Left forelimb (tissue), 1 donor: ENCODE measurements around the gene DPYD.

ENCODE experiments used
- DNase-seq: peaks from one replicate; pipeline ENCODE4 v3.0.0-alpha.2; 2018; ENCODE audit warnings: low spot score

DPYD gene

DNA sequence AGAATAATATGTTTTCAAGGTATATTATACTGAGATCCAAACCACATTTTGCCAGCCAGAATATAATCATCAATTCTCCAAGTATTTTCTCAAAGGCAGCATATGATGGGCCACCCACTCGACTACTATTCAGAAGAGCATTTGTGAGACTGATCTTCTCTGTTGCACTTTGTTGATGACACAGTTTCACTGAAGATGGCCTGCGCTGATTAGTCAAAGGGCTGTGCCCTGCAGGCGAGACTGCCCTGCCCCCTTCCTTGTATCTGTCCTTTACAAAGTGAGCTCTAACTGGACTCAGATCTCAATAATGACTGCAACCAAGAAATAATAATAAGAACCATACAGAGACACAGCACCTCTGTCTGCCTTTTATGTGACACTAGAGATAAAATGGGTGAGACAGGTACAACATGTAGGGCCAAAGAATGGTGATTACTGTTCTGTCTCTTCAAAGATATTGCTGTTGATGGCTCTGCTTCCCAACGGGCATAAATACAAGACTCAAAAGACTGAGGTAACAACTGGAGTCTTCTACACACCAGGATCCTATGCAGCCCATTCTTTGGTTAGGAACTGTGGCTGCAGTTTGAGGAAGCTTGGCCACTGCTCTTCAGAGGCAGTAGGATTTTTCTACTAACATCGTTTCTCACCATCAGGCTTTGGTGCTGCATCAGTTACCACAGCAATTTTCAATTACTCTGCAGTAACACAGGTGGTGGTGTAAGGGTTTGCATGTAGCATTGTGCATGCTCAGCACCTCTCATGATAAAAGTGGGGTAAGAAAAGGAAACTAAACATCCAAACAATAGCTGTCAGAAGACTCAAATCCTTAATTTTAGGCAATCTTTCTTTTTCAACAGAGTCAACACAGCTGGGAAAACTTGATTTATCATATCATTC is 718.1 kb downstream of the DPYD start:
- no peak for DNase-seq

- DNase-seq: no peak
Measured at GRCh38 chr1:97201641-97202040, 719.2 kb downstream of the DPYD start.

DNA sequence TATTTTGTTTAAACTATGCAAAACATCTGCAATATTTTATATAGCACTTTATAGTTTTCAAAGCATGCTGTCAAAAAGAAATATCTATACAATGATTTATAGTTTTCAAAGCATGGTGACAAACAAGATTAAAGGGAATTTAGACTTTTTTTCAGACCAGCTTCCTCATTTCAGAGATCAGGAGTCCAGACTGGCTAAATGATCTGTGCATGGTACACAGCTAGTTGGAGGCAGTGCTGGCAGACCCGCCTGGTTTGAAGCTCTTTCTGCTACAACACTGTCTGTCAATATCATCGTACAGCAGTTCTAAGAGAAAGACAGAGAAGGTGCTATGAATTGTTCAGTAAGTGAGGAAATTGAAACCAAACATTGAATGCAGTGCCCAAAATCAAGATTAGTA is 720.2 kb downstream of the DPYD start:
- DNase-seq: no peak

DNA sequence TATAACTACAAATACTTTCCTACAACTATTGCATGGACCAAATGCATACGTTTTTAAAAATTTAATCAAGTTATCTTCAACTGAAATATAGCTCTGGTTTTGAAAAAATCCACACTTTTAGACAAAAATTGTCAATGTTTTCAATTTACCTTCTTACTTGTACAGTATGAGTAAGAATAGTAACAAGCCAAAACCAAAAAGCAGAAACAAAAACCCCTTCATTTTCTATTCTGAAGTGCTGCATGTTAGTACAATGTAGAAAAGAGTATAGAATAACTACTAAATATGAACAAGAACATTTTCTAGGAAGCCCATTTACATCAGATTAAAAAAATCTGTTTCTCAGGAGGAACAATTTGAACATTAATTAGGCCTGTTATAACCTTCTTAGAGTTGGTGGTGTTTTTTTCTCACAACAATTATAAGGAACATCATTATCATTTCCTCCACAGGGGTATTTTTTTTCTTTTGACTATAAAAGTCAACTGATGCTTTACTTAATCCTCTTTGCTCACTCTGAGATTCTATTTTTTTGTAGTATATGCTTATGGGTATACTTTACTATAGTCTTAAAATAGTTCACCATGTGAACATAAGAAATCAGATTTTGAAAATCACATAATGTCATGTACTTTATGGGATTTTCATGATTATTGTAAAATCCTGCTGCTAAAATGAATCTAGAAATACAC is 723.9 kb downstream of the DPYD start:
- DNase-seq: no peak

DNA sequence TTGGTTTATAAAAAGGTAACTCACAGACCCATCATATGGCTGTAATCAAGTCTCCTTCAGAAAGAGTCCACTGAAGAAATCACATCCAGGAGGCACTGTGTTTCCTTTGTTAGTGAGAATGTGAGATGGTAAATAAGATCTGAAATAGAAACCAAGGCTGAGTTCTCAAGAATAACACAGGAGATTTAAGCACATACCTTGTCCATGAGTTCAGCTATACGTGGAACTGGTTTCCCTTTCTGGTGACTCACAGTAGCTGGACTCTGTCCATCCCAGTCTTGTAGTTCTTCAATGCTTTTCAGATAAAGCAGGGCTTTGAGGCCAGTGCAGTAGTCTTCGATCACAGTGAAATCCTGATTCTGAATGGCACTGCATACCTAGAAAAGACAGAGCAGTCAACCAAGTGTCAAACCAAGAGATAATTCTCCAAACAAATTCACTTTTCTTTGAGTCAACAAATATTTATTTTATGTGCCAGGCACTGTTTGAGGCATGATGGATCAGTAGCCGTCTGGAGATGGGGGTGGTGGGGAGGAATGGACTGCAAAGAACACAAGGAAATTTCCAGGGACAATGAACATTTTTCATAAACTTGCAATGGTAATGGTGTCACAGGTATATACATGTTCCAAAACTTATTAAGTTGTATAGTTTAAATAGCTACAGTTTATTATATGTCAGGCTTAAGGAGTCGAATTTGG is 727.8 kb downstream of the DPYD start:
- DNase-seq: no peak

DNA sequence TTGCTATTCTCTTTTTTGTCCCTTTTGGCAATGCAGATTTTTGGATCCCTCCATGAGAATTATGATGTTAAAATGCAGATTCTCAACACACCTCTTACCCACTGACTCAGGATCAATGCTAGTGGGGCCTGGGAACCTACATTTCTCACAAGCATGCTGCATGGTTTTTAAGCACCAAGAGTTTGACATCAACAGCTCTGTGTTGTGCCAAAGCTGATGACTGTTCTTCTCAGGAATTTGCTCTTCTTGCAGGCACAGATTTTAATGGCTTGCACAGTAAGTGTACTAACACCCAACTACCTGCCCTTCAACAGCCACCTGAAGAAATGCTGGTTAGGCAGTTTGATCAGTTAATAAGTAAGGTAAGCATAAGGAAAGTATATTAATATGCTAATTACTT is 730.5 kb downstream of the DPYD start:
- DNase-seq: no peak

DNA sequence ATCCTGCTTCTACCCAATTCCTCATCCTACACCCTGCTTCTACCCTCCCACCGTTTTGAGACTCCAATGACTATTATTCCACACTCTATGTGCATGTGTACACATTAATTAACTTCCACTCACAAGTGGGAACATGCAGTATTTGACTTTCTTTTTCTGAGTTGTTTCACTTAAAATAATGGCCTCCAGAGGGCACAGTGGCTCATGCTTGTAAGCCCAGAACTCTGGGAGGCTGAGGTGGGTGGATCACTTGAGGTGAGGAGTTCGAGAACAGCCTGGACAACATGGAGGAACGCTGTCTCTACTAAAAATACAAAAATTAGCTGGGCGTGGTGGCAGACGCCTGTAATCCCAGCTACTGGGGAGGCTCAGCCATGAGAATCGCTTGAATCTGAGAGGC is 734.5 kb downstream of the DPYD start:
- no peak for DNase-seq

DNA sequence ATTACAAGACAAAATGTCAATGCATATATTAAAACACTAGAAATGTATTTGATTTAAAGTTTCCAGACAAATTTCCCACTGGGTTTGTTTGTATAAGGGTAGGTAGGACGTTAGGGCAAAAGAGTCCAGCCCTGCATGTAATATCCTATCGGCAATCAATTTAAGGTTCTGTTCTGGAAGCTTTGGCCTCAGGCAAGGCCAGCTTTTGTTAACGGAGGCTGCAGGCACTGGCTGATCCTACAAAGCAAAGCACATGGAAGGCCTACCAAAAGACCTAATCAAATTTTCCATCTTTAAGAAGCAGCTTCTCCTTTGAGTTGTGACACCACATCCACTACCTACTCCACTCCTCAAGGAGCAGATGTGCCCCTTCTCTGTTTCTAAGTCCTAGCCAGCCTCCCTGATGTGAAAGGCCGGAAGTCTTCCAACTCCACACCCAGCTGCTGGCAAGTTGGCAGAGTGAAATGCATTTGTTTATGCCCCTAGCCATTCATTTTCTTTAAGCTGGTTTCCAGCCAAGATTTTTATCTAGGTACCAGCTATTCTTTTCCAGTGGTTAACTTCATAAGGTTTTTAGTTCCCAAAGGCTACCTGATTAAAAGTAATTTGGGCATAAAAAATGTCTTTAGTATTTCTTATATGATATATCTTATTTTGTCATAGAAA is 746.7 kb downstream of the DPYD start:
- no peak for DNase-seq

DNA sequence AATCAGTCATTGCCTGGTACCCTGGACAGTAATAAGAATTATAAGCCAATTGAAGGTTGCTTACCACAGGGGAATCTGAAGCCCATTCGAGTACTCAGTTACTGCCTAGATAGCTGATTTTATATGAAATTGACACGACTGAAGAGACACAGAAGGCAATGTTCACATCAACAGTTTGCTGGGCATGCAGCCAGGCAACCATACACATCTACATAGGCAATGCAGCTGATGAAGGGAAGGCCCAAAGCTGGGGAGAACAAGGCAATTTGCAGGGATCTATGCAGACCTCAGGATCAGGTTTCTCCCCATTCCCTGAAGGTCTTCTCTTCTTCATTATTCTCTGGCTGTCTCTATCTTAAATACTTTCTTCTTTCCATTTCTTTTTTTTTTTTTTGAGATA is 750.5 kb downstream of the DPYD start:
- no peak for DNase-seq

GRCh38 chr1:97168056-97168455 is 752.8 kb downstream of the DPYD start:
- DNase-seq: no peak

DNA sequence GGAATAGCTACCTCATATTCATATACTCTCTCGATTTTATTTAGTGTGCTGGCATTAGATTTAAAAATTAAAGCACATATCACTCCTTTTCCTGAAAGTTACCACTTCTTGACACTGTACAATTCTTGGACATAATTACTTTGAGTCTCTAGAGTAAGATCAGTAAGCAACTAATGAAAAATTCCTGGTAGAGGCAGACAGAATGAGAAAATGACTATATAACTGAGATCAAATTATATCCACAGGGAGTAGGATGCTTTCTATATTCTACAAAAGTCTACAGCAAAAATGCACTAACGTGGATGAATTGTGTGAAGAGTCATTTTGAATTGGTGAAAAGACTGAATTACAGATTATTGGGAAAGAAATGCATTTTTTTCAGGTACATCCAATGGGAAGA is 753.6 kb downstream of the DPYD start:
- no peak for DNase-seq

GRCh38 chr1:97166626-97167025 is 754.2 kb downstream of the DPYD start:
- DNase-seq: no peak

DNA sequence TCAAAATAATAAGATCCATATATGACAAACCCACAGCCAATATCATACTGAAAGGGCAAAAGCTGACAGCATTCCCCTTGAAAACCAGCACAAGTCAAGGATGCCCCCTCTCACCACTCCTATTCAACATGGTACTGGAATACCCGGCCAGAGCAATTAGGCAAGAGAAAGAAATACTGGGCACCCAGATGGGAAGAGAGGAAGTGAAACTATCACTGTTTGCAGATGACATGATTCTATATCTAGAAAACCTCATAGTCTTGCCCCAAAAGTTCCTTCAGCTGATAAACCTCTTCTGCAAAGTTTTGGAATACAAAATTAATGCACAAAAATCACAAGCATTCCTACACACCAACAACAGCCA is 756.6 kb downstream of the DPYD start:
- no peak for DNase-seq

DNA sequence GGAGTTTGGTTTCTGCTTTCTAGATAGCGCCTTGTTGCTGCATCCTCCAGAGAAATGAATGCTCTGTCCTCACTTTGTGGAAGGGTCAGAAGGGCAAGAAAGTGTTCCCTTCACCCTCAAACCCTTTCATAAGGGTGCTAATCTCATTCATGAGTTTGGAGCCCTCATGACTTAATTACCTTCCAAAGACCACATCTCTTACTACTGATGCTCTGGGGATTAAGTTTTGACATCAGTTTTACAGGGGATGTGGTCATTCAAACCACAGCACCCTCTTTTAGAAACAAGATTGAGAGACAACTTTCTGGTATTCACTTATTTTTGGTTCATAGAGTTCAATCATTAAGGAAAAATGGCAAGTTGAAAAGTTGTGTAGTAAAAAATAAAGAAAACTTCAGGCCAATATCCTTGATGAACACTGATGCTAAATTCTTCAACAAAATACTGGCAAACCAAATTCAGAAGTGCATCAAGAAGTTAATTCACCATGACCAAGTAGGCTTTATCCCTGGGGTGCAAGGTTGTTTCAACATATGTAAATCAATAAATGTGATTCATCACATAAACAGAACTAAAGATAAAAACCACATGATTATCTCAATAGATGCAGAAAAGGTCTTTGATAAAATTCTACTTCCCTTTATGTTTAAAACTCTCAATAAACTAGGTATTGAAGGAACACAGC is 757.1 kb downstream of the DPYD start:
- no peak for DNase-seq

DNA sequence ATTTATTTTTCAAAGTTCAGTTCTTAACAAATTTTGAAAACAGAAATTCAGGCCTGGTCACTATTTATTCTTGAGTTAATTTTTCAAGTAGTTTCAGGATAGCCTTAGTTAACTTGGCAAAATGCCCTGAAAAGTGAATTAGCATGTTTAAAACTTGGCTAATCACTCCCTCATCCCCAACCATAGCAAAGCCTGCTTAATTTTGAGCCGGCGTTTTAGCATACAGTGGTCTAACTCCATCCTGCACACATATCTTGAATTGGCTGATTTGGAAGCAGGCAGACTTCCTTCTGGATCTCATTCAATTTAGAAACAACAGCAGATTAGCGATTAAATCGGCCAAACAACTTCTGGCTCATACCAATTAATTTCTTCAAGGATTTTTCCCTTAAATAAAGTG is 760.0 kb downstream of the DPYD start:
- no peak for DNase-seq

- DNase-seq: no peak
Measured at GRCh38 chr1:97159342-97159741, 761.5 kb downstream of the DPYD start.

DNA sequence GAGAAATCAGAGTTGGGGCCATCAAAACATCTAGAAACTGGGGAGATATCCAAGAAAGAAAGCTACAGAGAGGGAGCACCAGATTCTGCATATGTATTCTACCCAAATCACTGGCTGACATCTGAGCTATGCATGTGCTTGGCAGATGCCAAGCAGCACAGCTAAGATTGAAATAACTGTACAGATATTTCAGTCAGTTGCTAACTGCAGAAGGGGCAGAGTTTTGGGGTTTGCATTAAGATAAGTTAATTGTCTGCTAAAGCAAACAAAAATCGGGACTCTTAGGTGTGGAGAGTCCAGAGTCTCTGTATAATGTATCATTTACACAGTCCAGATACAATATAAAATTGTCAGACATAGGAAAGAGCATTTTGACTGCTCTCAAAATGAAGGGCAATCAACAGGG is 762.1 kb downstream of the DPYD start:
- no peak for DNase-seq

DNA sequence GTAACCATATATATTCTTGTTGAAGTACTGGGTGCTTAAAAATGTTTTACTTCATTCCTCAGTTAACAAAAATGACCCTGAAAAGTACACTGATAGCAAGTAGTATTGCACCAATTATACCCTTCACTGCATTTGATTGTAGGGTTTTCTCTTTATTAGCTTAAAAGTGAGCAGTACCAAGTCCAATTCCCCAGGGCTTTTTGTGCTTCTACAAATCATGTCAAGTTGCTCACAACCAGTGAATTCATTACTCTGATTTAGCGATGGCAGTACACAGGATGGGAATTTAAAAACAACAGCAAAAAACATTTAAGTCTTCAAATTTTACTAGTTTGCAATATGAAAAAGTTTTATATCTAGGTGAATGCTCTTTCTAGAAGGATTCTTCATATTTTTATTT is 762.8 kb downstream of the DPYD start:
- no peak for DNase-seq

GRCh38 chr1:97151651-97152050 is 769.2 kb downstream of the DPYD start:
- no peak for DNase-seq

DNA sequence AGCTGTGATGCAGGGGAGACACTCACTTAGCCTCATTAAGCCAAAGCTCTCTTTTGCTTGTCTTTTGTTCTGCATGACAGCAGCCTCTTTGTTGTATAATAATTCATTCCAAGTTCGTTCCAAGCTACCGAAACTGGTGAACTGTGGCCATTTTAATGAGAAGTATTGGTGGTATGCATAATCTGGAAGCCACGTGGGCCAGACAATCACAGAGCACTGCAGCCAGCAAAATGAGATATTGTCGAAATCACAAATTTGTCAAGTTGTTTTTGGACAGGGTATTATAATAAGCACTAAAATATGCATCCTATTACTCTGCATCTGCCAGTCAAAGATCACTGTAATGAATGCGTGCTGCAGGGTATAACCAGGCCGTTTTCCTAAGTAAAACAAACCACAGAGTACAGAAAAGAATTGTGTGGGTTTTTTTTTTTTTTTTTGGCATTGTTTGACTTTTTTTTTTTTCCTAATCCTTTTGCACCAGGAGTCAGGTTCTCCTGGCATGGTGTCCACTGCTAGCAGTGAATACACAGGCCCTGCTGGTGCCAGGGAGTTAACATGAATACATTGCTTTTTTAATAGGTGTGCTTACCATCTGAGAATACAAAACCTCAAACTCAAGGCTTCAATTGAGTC is 775.4 kb downstream of the DPYD start:
- DNase-seq: no peak

- no peak for DNase-seq
Measured at GRCh38 chr1:97144527-97144926, 776.3 kb downstream of the DPYD start.
